Activated T-helper 1 cell treated with anti-CD3 and anti-CD28 coated beads, Interleukin-12 subunit alpha, Interleukin-12 subunit beta, Interleukin-2, Interleukin-4 antibody, amounts not matched to agents 30 ng/mL and 10 ng/mL and 1 ng/mL, durations not matched to agents 14 hours and 24 hours and 36 hours (primary cell): ENCODE measurements around the gene NLRP1. TPM values are rescaled to one million over a fixed set of nuclear protein-coding genes. Genes with fewer than 3 reads are reported as not detected.
"Not testable (repeated sequence)": the region's sequence is repeated elsewhere in the genome, so short reads cannot be mapped to it uniquely, and the experiment has no call there.

Experiments used
- DNase-seq: peaks from one replicate; pipeline ENCODE4 v3.0.0; 2021; ENCODE audit warnings: low spot score
- H3K27ac Mint-ChIP-seq: one replicate; pipeline ENCODE4 v1.8.0; 2021; ENCODE audit warnings: mild to moderate bottlenecking, mixed read lengths
- H3K27me3 Mint-ChIP-seq: one replicate; pipeline ENCODE4 v1.8.0; 2022; ENCODE audit warnings: mild to moderate bottlenecking, moderate library complexity, mixed read lengths; ENCODE audit not compliant: insufficient read depth
- H3K36me3 Mint-ChIP-seq: one replicate; pipeline ENCODE4 v1.8.0; 2021; ENCODE audit warnings: low read depth, mixed read lengths
- H3K4me1 Mint-ChIP-seq: one replicate; pipeline ENCODE4 v1.8.0; 2021; ENCODE audit warnings: low read depth, mixed read lengths
- H3K4me3 Mint-ChIP-seq: one replicate; pipeline ENCODE4 v1.8.0; 2021; ENCODE audit warnings: mild to moderate bottlenecking, moderate library complexity, mixed read lengths
- H3K9me3 Mint-ChIP-seq: one replicate; pipeline ENCODE4 v1.8.0; 2021; ENCODE audit warnings: mixed read lengths
- intact Hi-C: fragments of 100-400 bp; cut with micrococcal nuclease; formaldehyde crosslinking; loops from one replicate; pipeline ENCODE4 v1.15.1; 2024
- total RNA-seq: library from RNA; stranded (reverse); gene quantifications from 2 replicates; pipeline ENCODE4 v1.2.3, GENCODE V29; 2022

Gene NLRP1
- total RNA-seq, 1 donor from 2014 or later: 26.0 TPM

DNA sequence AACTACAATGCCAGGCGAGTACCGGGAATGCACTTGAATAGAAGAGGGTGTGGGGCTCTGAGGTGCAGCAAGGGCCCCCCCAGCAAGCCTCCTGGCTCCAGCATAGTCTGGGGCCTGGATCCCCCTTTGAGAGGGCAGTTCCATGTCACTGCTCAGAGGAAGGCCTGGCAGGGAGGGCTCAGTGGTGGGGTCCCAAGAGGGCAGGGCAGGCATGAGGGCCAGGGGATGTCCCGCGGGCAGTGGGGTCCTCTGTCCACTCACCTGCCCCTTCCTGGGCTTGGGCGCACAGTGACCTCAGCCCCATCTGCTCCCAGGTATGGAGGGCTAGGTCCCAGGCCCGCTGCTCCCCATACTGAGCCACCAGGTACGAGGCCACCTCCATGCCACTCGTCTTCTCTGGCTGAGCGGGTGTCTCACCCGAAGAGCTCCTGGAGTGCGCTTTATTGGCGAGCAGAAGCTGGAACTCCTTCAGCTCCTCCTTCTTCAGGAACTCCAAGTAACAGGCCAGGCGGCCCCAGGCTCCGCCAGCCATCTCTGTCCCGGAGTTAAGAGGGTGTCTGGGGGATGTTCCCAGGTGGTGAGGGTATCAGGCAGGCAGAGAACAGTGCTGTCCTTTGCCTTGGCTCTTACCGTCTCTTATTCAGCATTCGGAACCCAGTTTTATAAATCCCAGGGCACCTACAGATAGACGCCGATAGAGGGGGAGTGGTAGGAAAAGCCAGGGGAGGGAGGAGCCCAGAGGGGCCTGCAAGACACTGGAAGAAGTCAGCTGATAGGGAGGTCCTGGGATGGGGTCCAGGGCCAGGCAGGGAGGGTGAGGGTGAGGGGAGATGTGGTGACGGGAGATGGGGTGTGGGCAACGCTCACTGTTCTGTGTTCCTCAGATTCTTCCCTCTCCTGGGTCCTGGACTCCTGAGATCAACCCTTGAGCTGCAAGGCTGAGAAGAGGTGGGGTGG, 605 bp downstream of the NLRP1 start:
- H3K9me3 Mint-ChIP-seq: peaks cover 8% of the 10 kb centered on the region
- peak overlapping the region; percentile 95 for H3K4me3 Mint-ChIP-seq
- no peak for DNase-seq
- no peaks in the 10 kb centered on the region for H3K27me3 Mint-ChIP-seq
- H3K4me1 Mint-ChIP-seq: peaks cover 52% of the 10 kb centered on the region
- peaks cover 37% of the 10 kb centered on the region for H3K36me3 Mint-ChIP-seq
- H3K27ac Mint-ChIP-seq: peak overlapping the region; percentile 93
- intact Hi-C loops: loop anchor here (1.0 to 10.0 kb wide), 6 partner anchors 57 to 1434 kb away; partner anchors contain the start of genes DERL2, KIAA0753, MIS12 and TXNDC17

DNA sequence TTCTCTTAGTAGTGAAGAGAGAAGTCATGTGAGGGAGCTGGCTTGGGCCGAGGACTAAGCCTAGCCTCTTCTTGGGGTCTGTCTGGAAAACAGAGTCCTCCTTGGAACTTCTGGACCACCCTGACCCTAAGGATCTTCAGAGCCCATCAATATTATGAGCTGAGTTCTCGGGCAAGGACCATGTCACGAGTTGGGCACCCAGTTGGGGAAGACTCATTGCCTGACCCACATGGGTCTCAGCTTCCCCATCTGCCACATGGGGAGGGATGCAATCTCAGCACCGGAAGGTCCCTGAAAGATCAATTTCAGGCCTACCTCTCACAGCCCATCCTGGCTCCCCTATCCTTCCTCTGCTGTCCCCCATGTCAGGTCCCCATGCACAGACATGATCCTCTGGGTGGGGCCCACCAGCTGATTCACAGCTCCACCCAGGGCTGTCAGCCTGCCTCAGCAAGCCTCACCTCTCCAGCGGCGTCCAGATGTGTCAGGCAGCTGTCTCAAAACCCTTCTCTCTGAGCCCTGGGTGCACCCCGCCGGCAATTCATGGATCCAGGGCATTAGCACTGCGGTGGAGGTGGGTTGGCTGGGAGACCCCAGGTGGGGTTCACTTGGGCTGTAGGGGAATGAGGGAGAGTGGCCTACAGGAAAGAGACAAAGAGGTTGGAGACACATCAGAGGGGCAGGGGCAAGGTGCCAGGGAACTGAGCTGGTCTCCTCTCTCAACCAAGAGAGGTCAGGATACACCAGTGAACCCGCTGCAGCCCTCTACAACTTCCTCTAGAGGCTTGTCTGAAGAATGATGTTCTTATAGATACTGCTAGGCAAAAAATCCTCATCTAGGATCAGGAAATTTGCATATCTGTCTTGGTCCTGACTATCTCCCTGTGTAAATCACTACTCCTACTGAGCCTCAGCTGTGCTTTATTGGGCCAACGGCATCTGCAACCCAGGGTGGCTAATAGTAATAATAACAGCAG, 1.8 kb downstream of the NLRP1 start:
- H3K36me3 Mint-ChIP-seq: peaks cover 47% of the 10 kb centered on the region
- no peaks in the 10 kb centered on the region for H3K27me3 Mint-ChIP-seq
- intact Hi-C loops: loop anchor here (5.0 to 10.0 kb wide), 4 partner anchors 80 to 1435 kb away; partner anchors contain the start of genes KIAA0753, TXNDC17 and XAF1
- peaks cover 15% of the 10 kb centered on the region for H3K9me3 Mint-ChIP-seq
- peak overlapping the region; percentile 95 for H3K4me3 Mint-ChIP-seq
- H3K4me1 Mint-ChIP-seq: peaks cover 52% of the 10 kb centered on the region
- H3K27ac Mint-ChIP-seq: peak overlapping the region; percentile 74
- DNase-seq: no peak

DNA sequence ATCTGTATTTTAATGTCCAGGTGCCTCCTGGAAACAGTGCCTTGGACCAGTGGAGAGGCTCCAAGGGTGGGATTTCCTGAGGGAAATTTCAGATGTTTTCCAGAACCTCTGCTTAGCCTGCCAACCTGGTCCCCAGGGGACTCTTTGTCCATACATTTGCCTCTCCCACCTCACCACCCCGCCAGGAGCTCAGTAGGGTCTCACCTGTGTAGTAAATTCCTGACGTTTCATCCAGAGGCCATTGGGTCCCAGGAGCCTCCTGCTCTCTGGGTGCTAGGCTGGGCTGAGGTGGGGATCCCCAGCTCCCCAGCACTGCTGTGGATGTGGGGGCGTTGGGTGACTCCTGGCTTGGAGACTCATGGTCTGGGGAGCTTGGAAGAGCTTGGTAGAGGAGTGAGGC, 2.7 kb downstream of the NLRP1 start:
- Mint-ChIP-seq H3K27me3 (no peaks in the 10 kb centered on the region), H3K4me1 (peaks cover 53% of the 10 kb centered on the region), H3K9me3 (peaks cover 20% of the 10 kb centered on the region), H3K4me3 (peak overlapping the region; percentile 70), H3K27ac (peak overlapping the region; percentile 68), H3K36me3 (peaks cover 53% of the 10 kb centered on the region)
- no peak for DNase-seq
- intact Hi-C loops: loop anchor here (5.0 to 10.0 kb wide), 4 partner anchors 79 to 1436 kb away; partner anchors contain the start of genes KIAA0753, TXNDC17 and XAF1

- intact Hi-C loops: loop anchor here (5.0 to 10.0 kb wide), 4 partner anchors 79 to 1436 kb away; partner anchors contain the start of genes KIAA0753, TXNDC17 and XAF1
- Mint-ChIP-seq H3K4me3 (no peak overlapping the region), H3K4me1 (peaks cover 47% of the 10 kb centered on the region), H3K27ac (no peak overlapping the region), H3K36me3 (peaks cover 59% of the 10 kb centered on the region), H3K27me3 (no peaks in the 10 kb centered on the region), H3K9me3 (peaks cover 20% of the 10 kb centered on the region)
- no peak for DNase-seq
Measured at GRCh38 chr17:5580969-5581368, 3.3 kb downstream of the NLRP1 start.

GRCh38 chr17:5580367-5580766, 3.9 kb downstream of the NLRP1 start:
- no peak for DNase-seq
- no peaks in the 10 kb centered on the region for H3K27me3 Mint-ChIP-seq
- intact Hi-C loops: loop anchor here (5.0 to 10.0 kb wide), 4 partner anchors 78 to 1437 kb away; partner anchors contain the start of genes KIAA0753, TXNDC17 and XAF1
- H3K4me3 Mint-ChIP-seq: no peak overlapping the region
- H3K27ac Mint-ChIP-seq: peak overlapping the region; percentile 32
- H3K36me3 Mint-ChIP-seq: peaks cover 65% of the 10 kb centered on the region
- H3K4me1 Mint-ChIP-seq: peaks cover 49% of the 10 kb centered on the region
- peaks cover 20% of the 10 kb centered on the region for H3K9me3 Mint-ChIP-seq

GRCh38 chr17:5578768-5579167, 5.5 kb downstream of the NLRP1 start:
- intact Hi-C loops, H3K27ac Mint-ChIP-seq, H3K4me3 Mint-ChIP-seq, H3K27me3 Mint-ChIP-seq, DNase-seq: not testable (repeated sequence)
- peaks cover 20% of the 10 kb centered on the region for H3K9me3 Mint-ChIP-seq
- H3K4me1 Mint-ChIP-seq: peaks cover 53% of the 10 kb centered on the region
- peaks cover 74% of the 10 kb centered on the region for H3K36me3 Mint-ChIP-seq

GRCh38 chr17:5573017-5573416, 11.3 kb downstream of the NLRP1 start:
- Mint-ChIP-seq H3K36me3 (peaks cover 74% of the 10 kb centered on the region), H3K4me1 (peaks cover 40% of the 10 kb centered on the region)
- intact Hi-C loops, DNase-seq, H3K27me3 Mint-ChIP-seq, H3K27ac Mint-ChIP-seq, H3K9me3 Mint-ChIP-seq, H3K4me3 Mint-ChIP-seq: not testable (repeated sequence)

GRCh38 chr17:5571281-5571680, 13.0 kb downstream of the NLRP1 start:
- DNase-seq: no peak
- Mint-ChIP-seq H3K4me1 (peaks cover 32% of the 10 kb centered on the region), H3K4me3 (no peak overlapping the region), H3K9me3 (no peaks in the 10 kb centered on the region), H3K27me3 (no peaks in the 10 kb centered on the region), H3K36me3 (peaks cover 74% of the 10 kb centered on the region), H3K27ac (no peak overlapping the region)
- intact Hi-C loops: no loop called here

DNA sequence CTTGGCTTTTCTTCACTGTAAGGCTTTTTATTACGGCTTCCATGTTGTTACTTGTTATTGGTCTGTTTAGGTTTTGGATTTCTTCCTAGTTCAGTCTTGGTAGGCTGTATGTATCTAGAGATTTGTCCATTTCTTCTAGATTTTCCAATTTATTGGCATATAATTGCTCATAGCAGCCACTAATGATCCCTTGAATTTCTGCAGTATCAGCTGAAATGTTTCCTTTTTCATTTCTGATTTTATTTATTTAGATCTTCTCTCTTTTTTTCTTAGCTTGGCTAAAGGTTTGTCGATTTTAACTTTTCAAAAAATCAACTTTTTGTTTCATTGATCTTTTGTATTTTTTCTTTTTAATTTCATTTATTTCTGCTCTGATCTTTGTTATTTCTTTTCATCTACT, 18.5 kb downstream of the NLRP1 start:
- no peak for DNase-seq
- H3K4me1 Mint-ChIP-seq: peaks cover 28% of the 10 kb centered on the region
- peaks cover 4% of the 10 kb centered on the region for H3K9me3 Mint-ChIP-seq
- intact Hi-C loops: no loop called here
- no peaks in the 10 kb centered on the region for H3K27me3 Mint-ChIP-seq
- no peak overlapping the region for H3K27ac Mint-ChIP-seq
- H3K4me3 Mint-ChIP-seq: no peak overlapping the region
- peaks cover 49% of the 10 kb centered on the region for H3K36me3 Mint-ChIP-seq

- Mint-ChIP-seq H3K27ac (no peak overlapping the region), H3K27me3 (no peaks in the 10 kb centered on the region), H3K36me3 (peaks cover 37% of the 10 kb centered on the region), H3K4me3 (no peak overlapping the region), H3K9me3 (peaks cover 4% of the 10 kb centered on the region), H3K4me1 (peaks cover 12% of the 10 kb centered on the region)
- no peak for DNase-seq
- intact Hi-C loops: no loop called here
Measured at GRCh38 chr17:5563456-5563855, 20.9 kb downstream of the NLRP1 start.

DNA sequence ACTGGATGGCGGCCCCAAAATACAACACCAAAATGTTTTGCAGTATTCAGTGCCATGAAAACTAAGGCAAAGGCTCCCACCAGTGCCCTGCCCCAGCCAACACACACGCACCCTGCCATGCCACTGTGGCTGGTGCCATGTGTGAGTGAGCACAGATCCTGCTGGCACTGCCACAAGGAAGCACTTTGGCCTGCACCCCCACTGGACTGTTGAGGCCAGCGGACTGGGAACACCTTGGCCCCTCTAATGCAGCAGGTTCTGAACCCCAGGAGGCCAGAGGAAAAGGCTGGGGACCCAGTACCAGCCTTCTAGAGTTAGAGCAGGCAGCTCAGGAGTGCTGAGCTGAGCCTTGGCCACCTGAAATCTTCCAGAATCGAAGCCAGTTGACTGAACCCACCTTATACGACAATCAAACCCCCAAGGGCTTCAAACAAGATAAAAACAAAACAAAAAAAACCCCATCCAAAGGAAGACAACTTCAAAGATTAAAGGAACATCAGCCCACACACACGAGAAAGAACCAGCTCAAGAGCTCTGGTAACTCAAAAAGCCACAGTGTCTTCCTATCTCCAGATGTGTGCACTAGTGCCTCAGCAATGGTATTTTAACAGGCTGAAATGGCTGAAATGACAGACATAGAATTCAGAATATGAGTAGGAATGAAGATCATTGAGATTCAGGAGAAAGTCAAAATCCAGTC, 21.5 kb downstream of the NLRP1 start:
- H3K9me3 Mint-ChIP-seq: peaks cover 4% of the 10 kb centered on the region
- H3K36me3 Mint-ChIP-seq: peaks cover 34% of the 10 kb centered on the region
- H3K4me3 Mint-ChIP-seq: no peak overlapping the region
- no peak for DNase-seq
- intact Hi-C loops: no loop called here
- H3K27me3 Mint-ChIP-seq: no peaks in the 10 kb centered on the region
- peak overlapping the region; percentile 6 for H3K27ac Mint-ChIP-seq
- peaks cover 12% of the 10 kb centered on the region for H3K4me1 Mint-ChIP-seq
